ENCODE data around the gene CELSR3. TPM values are rescaled to one million over a fixed set of nuclear protein-coding genes. Genes with fewer than 3 reads are reported as not detected.

CELSR3 gene
- total and polyA plus RNA-seq, 2 of the 4 experiments (the other 2 are of a cell fraction): 0.18 to 0.63 TPM

GRCh38 chr3:48672522-48672921, 9.8 kb upstream of the CELSR3 start:
- Histone ChIP-seq H3K23ac (ENCODE audit: low read depth, low read length) (no peak overlapping the region), H4K8ac (ENCODE audit: low read depth in 2 of 2, low read length in 2 of 2) (no peak overlapping the region), H3K4me3 (ENCODE audit: insufficient read depth, low read depth, low read length) (no peak overlapping the region), H3K27me3 (ENCODE audit: control insufficient read depth, insufficient read depth, low read length) (no peaks in the 10 kb centered on the region), H2BK120ac (ENCODE audit: low read depth, low read length) (no peak overlapping the region), H3K56ac (ENCODE audit: extremely low read depth, insufficient read depth, low read length) (no peak overlapping the region), H3K9me1 (ENCODE audit: insufficient read depth, low read length) (peaks cover 6% of the 10 kb centered on the region; the same call in 1 of the 2 replicates), H2AK5ac (ENCODE audit: low read depth, low read length) (no peak overlapping the region), H3K36me3 (ENCODE audit: control insufficient read depth, insufficient read depth, low read length) (peaks cover 39% of the 10 kb centered on the region), H3K4me2 (ENCODE audit: low read depth, low read length) (no peak overlapping the region), H3K79me1 (ENCODE audit: low read depth in 1 of 2, low read length in 2 of 2) (0 out of 4 replicates have a peak, but pooled peaks cover 0 to 5% of the 10 kb centered on the region in 2 experiments), H3K27ac (ENCODE audit: insufficient read depth, low read length) (no peak overlapping the region), H2BK5ac (ENCODE audit: low read depth, low read length, poor library complexity, severe bottlenecking) (no peak overlapping the region), H4K91ac (ENCODE audit: insufficient read depth, low read depth, low read length) (no peak overlapping the region), H3K4me1 (ENCODE audit: control insufficient read depth, insufficient read depth, low read length) (peaks cover 1% of the 10 kb centered on the region; the same call in 1 of the 2 replicates), H2BK15ac (ENCODE audit: low read depth, low read length) (no peak overlapping the region), H3K18ac (ENCODE audit: low read depth, low read length) (no peak overlapping the region), H4K5ac (ENCODE audit: low read depth, low read length) (no peak overlapping the region), H3K14ac (replicated peaks; ENCODE audit: low read depth, low read length) (no peak overlapping the region), H2AK9ac (replicated peaks; ENCODE audit: low read depth, low read length, poor library complexity) (no peak overlapping the region), H2BK20ac (ENCODE audit: low read depth, low read length) (no peak overlapping the region), H4K20me1 (ENCODE audit: insufficient read depth, low read length) (peaks cover 3% of the 10 kb centered on the region; the same call in 1 of the 2 replicates), H3K9me3 (ENCODE audit: control insufficient read depth, insufficient read depth, low read length) (no peaks in the 10 kb centered on the region), H2AFZ (replicated peaks; ENCODE audit: low read length, poor library complexity) (no peak overlapping the region), H3K9ac (ENCODE audit: low read depth, low read length) (no peak overlapping the region), H3K4ac (ENCODE audit: low read depth, low read length) (no peak overlapping the region)
- in situ Hi-C loops (cut with MboI; ENCODE audit: low sequenced_read_pairs): no loop called here
- ATAC-seq (ENCODE audit: low read depth) (no peak), DNase-seq (no peak)
- no TSS peak for BruUV-seq (replicated peaks)
- CTCF ChIA-PET: interaction anchor here (0.6 kb wide), 1 partner anchor 571 kb away, joined by 3 read pairs; no protein-coding TSS in a partner anchor
- intact Hi-C loops (cut with micrococcal nuclease): no loop called here
- dilution Hi-C loops (cut with HindIII; ENCODE audit: low sequenced_read_pairs, unreplicated experiment): no loop called here
- POLR2A ChIA-PET (ENCODE audit: unreplicated experiment): no interaction called here
- WGBS, 2 experiments (ENCODE audit: extremely low coverage in 2 of 2, insufficient read length in 1 of 2): no CpG with 5 or more reads among the region's 1 CpG
- TF ChIP-seq BHLHE40 (IDR thresholded peaks at IDR 0.05; ENCODE audit: low read depth, low read length): no peak
- TF ChIP-seq MAZ (IDR thresholded peaks at IDR 0.05; ENCODE audit: borderline replicate concordance, low read depth, low read length): no peak
- no peak for TF ChIP-seq RCOR1 (IDR thresholded peaks at IDR 0.05; ENCODE audit: insufficient replicate concordance, low read length)
- TF ChIP-seq ELK1 (IDR thresholded peaks at IDR 0.05; ENCODE audit: borderline replicate concordance, low read depth, low read length): no peak
- no peak for TF ChIP-seq RFX5 (IDR thresholded peaks at IDR 0.05; ENCODE audit: low read depth, low read length)
- TF ChIP-seq, protein P1, sequence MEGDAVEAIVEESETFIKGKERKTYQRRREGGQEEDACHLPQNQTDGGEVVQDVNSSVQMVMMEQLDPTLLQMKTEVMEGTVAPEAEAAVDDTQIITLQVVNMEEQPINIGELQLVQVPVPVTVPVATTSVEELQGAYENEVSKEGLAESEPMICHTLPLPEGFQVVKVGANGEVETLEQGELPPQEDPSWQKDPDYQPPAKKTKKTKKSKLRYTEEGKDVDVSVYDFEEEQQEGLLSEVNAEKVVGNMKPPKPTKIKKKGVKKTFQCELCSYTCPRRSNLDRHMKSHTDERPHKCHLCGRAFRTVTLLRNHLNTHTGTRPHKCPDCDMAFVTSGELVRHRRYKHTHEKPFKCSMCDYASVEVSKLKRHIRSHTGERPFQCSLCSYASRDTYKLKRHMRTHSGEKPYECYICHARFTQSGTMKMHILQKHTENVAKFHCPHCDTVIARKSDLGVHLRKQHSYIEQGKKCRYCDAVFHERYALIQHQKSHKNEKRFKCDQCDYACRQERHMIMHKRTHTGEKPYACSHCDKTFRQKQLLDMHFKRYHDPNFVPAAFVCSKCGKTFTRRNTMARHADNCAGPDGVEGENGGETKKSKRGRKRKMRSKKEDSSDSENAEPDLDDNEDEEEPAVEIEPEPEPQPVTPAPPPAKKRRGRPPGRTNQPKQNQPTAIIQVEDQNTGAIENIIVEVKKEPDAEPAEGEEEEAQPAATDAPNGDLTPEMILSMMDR (conservative IDR thresholded peaks at IDR 0.05; ENCODE audit: low read depth, low read length): no peak
- TF ChIP-seq NFE2L2 (IDR thresholded peaks at IDR 0.05; ENCODE audit: low read depth, low read length): no peak
- no peak for TF ChIP-seq SMC3 (IDR thresholded peaks at IDR 0.05; ENCODE audit: low read depth, low read length)
- no peak for TF ChIP-seq RAD21 (IDR thresholded peaks at IDR 0.05; ENCODE audit: low read length)
